Activated T-cell treated with anti-CD3 and anti-CD28 coated beads for 4 hours (primary cell): ENCODE results near the gene TNFAIP3.
A peak's percentile ranks its signal among the peaks of the same experiment; 100 is the strongest.

ENCODE experiments used
- DNase-seq: peaks from one replicate; pipeline ENCODE4 v3.0.0-alpha.2; 2020

The TNFAIP3 gene

DNA sequence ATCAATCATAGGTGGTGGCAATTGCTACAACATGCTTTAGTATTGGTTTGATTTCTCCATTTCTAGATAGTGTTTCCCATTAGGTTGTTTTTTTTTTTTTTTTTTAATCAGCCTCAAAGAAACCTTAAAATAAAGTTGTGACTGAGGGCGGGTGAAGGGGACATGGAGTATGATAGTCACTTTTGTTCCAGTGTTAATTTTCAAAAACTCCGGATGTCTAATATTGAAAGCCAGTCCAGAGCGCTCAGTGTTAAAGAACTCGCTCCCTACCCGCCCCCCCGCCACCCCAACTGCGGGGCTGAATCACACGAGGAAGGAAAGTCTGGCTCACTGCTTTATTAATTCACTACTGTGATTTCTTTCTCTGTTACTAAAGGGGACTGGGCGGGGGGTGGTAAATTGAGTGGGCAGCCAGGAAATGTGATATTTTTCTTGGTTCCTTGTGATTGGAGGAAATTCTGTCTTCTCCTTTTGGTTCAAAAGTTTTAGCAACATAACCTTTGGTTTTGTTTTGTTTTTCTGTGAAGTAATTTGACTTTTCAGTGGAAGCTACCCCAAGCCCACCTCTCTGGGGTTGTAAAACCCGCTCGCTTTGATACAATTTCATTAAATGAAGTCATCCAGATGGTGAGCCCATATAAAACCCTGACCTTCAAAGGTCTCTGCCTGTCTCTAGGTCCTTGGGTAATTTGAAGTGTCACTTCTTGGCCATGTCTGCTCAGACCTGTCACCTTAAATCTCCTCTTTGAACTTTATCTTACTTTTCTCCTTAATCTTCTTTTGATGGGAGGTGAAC, 38.0 kb downstream of the TNFAIP3 start:
- peak; percentile 83 for DNase-seq

DNA sequence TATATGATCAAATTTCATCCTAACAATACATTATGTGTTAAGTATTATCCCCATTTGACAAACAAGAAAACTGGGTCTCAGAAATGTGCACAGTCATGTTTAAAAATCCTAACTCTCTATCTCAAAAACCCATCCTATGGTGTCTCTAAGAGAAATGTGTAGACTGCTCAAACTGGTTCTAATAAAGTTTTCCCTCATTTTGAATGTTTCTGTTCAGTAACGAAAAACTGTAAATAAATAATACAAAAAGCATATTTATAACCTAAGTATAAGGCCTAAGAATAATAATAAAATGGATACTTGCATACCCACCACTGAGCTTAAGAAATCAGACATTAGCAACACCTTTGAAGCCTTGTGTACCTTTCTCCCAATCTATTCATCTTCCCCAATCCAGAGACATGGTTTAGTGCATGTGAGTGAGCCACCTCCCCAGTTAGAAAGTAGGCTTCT, 39.0 kb downstream of the TNFAIP3 start:
- no peak for DNase-seq

DNA sequence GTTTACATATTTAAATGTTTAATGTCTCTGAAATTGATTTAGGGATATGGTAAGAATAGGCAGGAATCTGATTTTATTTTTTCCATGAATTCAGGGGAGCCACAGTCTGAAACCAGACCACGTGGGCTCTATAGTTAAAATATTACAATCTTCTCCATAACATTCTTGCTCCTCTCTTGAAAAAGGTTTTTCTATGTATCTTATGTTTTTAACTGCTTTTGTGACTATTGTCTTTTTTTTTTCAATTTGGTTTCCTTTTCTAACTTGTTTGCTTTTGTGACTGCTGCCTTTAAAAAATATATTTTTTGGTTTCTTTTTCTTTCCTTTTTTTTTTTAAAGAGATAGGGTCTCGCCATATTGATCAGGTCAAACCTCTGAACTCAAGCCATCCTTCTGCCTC, 40.1 kb downstream of the TNFAIP3 start:
- DNase-seq, result no peak

DNA sequence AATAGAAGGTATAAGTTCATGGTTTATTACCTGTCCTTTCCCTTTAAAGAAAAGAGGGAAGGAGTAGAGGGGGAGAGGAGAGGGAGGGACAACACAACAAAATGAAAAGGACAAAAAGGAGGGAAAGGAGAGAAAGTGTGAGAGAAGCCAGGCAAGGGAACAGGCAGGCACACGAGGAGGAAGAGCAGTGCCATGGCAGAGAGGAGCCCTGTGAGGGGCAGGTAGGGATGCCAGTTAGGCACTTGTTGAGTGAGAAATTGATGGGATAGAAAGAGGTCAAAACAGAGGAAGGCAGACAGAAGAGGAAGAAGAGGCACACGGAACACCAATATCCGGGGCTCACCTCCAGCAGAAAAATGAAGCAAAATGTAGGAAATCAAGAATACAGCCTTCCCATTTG, 42.5 kb downstream of the TNFAIP3 start:
- DNase-seq, result no peak

DNA sequence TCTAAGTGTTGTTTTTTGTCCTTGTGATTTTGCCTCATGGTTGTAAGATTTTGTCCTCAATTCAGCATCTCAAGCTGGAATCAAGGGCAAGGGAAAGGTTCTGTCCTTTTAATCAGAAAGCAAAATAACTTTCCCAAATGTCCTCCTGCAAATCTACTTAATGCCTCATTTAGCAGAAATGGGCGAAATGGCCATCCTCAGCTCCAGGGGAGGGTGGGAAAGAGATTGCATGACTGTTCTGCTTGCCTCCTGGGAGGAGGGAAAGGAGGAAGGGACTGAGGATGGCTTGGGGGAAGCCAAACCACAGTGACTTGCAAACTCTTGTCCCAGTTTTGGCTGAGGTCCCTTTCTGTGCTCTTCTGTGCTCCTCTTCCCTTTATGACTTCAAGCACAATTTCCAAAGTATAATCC, 43.4 kb downstream of the TNFAIP3 start:
- no peak for DNase-seq

DNA sequence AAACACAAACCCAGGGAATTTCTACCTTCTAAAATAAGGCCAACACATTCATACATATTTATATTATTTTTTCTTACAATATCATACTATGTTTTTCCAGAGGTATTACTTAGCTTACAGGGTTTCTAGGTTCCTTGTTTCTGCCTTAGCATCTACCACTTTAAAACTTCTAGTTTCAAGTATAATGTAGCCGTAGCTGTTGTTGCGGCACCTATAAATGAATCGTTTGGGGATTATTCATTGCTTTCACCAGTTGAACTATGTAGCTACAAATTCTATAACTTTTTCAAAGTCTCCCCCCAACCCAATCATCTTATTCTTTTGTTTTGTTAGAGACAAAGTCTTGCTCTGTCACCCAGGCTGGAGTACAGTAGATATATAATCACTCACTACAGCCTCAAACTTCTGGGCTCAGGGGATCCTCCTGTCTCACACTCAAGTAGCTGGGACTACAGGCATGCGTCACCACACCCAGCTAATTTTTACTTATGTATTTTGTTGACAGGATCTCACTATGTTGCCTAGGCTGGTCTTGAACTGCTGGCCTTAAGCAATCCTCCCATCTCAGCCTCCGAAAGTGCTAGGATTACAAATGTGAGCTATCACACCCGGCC, 43.9 kb downstream of the TNFAIP3 start:
- DNase-seq, result no peak

DNA sequence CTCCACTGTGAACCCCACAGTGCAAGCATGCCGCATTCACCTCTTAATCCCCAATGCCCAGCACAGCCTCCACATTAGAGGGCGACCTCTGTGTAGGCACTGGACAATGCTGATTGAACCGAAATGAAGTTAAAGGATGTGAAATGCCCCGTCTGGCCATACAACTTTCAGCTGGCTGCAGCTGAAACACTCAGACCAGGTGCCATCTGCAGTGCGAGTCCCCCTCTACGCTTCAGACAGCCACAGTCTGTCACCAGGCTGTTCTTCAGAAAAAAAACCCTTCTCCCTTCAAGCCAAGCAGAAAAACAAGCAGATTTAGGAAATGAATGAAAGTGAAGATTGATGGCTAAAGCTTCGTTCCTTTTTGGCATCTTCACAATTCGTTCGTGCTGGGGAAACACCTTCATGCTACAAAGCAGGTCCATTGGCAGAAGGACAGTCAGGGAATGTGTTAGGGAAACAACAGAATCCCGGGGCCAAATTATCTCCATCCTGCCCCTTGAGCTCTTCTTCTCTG, 44.7 kb downstream of the TNFAIP3 start:
- DNase-seq, result no peak

DNA sequence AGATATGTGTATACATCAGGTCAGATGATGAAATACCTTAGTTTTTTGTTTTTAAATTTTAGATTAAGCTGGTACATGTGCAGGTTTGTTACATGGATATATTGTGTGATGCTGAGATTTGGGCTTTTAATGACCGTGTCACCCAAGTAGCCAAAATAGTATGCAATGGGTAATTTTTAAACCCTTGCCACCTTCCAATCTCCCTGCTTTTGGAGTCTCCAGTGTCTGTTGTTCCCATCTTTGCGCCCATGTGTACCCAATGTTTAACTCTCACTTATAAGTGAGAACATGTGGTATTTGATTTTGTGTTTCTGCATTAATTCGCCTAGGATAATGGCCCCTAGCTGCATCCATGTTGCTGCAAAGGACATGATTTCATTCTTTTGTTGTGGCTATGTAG, 45.8 kb downstream of the TNFAIP3 start:
- no peak for DNase-seq

DNA sequence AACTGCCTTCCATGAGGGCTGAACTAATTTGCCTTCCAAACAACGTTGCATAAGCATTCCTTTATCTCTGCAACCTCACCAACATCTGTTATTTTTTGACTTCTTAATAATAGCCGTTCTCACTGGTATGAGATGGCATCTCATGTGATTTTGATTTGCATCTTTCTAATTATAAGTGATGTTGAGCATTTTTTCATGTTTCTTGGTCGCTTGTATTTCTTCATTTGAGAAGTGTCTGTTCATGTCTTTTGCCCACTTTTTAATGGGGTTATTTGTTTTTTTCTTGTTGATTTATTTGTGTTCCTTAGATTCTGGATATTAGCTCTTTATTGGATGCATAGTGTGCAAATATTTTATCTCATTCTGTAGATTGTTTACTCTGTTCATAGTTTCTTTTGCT, 46.4 kb downstream of the TNFAIP3 start:
- no peak for DNase-seq

DNA sequence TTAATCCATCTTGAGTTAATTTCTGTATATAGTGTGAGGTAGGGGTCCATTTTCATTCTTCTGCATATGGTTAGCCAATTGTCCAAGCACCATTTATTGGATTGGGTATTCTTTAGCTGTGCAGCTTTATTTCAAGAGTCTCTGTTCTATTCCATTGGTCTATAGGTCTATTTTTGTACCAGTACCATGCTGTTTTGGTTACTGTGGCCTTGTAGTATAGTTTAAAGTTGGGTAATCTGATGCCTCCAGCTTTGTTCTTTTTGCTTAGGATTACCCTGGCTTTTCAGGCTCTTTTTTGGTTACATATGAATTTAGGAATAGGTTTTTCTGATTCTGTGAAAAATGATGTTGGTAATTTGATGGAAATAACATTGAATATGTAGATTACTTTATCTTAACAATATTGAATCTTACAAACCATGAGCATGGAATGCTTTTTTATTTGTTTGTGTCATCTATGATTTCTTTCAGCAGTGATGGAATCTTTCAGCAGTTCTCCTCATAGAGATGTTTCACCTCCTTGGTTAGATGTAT, 47.0 kb downstream of the TNFAIP3 start:
- DNase-seq, result no peak

DNA sequence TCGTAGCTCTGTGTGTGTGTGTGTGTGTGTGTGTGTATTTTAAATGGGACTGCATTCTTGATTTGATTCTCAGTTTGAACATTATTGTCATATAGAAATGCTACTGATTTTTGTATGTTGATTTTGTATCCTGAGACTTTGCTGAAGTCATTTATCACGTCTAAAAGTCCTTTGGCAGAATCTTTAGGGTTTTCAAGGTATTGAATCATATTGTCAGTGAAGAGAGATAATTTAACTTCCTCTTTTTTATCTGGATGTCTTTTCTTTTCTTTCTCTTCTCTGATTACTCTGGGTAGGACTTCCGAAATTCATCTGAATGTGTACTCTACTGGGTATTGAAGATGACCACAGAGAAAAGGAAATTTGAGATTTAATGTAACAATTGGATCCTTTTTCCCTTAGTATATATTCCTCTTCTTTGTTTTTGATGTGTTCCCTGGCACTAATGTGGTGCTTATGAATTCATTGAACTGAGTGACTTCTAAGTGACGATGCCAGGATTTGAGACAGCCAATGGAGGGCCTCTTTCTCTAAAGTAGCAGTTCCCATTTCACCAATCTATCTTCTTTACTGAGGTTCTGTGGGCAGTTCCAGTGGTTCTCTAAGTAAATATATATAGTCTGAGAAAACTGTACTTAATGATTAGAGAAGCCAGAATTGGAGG, 47.6 kb downstream of the TNFAIP3 start:
- DNase-seq, result no peak

DNA sequence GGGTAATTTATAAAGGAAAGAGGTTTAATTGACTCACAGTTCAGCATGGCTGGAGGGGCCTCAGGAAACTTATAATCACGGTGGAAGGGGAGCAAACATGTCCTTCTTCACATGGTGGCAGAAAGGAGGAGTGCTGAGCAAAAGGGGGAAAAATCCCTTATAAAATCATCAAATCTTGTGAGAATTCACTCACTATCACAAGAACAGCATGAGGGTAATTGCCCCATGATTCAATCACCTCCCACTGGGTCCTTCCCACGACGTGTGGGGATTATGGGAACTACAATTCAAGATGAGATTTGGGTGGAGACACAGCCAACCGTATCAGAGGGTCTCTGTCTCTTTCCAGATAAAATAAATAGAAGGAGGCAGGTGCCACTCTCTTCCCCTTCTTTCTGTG, 48.7 kb downstream of the TNFAIP3 start:
- no peak for DNase-seq

DNA sequence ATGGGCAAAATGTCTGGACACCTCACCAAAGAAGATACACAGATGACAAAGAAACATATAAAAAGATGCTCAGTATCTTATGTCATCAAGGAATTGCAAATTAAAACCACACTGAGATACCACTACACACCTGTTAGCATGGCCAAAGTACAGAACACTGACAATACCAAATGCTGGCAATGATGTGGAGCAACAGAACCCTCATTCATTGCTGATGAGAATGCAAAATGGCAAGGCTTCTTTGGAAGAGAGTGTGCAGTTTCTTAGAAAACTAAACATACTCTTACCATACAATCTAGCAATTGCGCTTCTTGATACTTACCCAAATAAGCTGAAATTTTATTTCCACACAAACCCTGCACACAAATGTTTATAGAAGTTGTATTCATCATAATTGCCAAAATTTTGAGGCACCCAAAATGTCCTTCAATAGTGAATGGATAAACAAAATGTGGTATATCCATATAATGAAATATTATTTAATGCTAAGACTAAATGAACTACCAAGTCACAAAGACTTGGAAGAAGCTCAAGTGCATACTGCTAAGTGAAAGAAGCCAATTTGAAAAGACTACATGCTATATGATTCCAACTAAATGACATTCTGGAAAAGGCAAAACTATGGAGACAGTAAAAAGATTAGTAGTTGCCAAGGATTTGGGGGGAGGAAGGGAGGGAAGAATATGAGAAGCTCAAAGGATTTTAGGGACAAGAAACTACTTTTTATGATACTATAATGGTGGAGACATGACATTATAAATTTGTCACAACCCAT, 50.7 kb downstream of the TNFAIP3 start:
- no peak for DNase-seq

DNA sequence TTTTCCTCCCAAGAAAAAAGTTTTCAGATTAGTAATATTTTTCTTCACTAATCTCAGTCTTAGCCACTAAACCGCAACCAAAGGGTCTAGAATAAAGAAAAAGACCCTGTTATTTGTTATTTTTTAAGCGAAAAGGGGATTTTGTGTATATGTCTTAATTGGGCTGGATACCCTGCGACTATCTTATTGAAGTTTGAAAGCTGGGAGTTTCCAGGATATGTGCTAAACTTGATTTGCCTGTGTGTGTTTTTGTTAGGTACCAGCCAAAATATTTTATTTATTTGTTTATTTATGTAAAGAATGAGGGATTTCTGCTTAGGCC, 52.4 kb downstream of the TNFAIP3 start:
- no peak for DNase-seq

DNA sequence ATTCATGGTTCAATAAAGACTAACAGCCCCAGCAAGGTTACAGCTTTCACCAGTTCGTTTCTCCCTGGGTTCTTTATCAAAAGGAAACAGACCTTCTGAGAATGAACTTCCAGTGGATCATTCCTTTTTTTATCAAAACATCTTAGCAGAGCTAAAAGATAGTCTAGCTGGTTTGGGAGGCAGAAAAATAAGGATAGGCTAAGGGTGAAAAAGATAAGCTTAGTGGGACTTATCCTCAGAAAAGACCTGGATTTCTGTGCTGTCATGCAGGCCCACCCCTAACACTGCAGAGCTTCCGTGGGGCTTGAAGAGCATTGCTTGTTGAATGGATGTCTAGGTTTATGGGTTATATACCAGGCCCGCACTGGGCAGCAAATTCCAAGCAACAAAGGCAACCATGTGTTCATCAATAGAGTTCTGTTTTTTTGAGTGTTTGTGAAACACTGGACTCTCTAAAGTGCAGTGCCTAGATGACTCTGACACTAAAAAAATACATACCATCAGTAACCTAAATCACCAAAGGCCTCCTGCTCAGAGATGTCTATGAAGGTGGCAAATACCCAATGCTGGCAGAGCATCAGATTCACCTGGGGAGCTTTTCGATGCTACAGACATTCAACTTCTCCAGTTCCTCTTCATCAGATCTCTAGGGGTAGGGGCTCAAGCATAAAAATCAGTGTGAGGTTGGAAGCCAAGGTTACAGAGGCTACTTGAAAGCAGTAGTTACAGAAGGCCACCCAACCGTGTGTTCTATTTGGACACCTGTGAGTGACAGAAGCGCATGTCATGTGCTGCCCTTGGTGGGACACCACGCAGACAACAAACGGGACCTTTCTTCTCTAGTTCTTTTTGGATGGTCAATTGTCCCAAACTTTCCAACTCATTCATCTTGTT, 53.0 kb downstream of the TNFAIP3 start:
- no peak for DNase-seq

DNA sequence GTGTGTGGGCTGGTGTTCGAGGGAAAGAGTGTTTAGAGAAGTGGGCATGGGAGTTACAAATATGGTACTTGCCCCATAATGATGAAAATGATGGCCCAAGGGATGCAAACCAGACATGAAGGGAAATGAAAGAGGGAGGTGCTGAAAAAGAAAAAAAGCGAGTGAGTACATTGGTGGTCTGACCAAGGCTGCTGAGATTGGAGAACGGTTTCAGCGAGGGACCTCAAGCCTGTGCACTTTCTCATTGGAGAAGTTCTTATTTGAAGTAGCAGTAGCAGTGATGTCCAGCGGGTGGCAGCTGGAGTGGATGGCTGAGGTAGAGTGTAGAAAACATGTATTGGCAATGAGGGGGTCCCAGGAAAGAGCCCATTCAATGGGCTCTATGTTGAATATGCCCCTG, 54.8 kb downstream of the TNFAIP3 start:
- DNase-seq, result no peak

DNA sequence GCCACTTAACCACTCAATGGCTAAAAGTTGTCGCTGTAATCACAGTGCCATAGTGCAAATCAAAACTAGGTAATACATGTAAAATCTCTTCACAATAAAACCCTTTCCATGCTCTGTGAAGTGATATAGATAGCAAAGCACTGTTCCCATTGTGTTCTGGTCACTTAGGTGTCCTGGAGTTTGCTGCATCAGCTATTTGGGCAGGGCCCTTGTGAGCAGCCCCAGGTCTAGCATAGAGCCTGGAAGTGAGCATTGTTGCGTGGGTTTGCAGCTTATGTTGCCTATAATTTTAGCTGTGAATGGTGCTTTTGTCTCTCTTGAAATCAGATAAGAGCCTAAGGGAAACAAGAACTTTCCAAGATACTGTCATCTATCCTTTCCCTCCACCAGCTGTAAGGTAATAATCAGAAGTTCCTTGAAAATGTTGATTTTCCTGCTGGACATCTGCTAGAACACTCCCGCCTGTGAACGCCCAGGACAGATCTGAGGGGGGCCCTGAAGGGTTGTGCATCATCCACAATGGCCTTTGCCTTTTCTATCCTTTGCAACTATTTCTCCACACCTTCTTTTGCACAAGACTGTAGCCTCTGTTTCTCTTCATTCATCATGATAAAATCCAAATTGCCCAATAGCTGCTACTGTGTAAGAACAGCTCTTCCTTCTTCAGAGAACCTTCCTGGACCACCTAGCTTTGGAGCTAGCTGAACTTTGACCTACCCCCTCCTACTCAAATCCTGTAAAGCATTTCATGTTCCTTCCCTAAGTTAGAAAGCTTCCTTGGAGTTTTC, 57.0 kb downstream of the TNFAIP3 start:
- DNase-seq, result no peak

DNA sequence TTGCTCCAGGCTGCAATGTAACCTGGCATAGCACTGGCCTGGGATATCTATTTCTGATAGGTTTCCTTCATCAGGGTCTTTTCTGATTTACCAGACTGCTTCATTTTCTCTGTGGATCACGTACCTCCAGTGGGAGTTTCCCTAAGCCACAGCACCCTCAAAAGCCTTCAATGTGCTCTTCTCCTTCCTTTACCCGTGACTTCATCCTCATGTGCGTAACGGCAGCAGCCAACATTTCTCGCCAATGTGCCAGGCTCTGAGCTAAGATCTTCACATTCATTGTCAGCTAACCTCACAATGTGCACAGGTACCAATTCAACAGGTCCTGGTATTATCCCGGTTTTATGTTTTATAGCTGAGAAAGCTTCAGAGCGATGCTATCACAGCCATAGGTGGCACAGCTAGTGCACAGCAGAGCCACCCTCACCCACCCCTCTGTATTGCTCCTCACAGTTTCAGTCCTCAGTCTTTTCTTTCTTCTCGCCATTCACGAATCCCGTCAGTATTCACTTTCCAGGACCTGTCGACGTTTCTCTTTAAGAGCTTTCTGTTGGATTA, 58.2 kb downstream of the TNFAIP3 start:
- no peak for DNase-seq

DNA sequence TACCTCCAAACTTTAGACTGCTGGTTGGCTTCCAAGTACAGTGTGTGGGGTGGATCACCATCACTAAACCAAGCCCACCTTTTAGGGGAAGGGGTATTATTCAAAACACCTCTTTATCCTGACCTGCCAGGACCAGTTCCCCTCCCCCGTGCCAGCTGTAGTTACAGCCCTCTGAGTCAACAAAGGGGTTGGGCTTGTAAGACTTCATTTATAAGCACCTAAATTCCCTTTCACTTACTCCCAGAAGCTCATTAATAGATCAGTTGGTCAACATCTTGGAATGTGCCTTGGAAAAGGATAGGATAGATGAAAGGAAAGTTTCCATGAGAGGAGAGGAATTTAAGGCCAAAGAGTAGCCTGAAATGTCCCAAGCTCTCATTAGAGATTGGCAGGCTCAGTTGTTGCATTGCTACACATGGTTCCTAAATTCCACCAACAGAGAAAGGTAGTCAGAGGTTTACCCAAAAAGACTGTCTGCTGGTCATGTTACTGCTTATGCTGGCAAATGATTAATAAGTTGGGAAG, 59.2 kb downstream of the TNFAIP3 start:
- peak; percentile 19 for DNase-seq

DNA sequence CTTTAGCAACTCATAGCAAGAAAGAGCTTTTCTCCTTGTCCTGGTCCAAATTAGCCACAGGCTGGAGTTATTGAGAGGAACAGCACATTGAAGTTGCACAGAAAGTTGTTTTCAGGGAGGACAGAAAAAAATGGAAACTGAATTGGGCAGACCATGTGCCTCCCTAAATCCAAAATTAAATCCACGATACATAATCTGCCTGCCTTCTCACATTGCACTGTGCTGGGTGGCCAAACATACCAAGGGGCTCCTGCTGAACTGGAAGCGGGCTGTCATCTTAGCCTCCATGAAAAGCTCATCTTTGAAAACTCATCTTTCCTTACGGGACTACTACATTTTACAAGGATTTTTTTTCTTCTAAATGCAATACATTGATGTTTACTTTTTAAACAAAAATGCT, 59.9 kb downstream of the TNFAIP3 start:
- no peak for DNase-seq
